GM19023 (cell line): ENCODE results near the gene ANXA8.
"Not testable (repeated sequence)": the region's sequence is repeated elsewhere in the genome, so short reads cannot be mapped to it uniquely, and the experiment has no call there.

Source experiments
- ATAC-seq: cut with Tn5 transposase; IDR thresholded peaks from one replicate; pipeline ENCODE4 v1.9.1; 2021; ENCODE audit warnings: mild to moderate bottlenecking, moderate library complexity; ENCODE audit not compliant: unreplicated experiment

ANXA8 gene, protein sequence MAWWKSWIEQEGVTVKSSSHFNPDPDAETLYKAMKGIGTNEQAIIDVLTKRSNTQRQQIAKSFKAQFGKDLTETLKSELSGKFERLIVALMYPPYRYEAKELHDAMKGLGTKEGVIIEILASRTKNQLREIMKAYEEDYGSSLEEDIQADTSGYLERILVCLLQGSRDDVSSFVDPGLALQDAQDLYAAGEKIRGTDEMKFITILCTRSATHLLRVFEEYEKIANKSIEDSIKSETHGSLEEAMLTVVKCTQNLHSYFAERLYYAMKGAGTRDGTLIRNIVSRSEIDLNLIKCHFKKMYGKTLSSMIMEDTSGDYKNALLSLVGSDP

DNA sequence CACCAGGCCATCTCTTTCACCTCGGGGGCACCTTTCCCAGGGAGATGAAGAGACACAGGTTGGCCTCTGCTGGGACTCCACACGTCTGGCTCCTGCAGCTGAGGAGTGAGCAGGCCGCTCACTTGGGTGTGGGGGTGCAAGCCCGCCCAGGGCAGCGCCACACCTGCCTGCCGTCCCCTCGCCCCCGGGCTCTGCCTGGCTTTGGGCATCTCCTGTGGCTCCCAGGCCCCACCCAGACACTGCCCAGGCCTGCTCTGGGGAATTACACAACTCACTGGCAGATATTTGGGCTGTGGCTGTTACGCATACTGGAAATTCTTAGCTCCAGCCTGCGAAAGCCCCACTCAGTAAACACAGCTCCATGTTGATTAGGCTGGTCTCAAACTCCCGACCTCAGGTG is at the start of gene ANXA8:
TSS of gene ANXA8 (minus strand) at position 193 of the 400 bp plus-strand sequence. CDS start at position 11, 182 bp downstream.
- ATAC-seq = not testable (repeated sequence)

DNA sequence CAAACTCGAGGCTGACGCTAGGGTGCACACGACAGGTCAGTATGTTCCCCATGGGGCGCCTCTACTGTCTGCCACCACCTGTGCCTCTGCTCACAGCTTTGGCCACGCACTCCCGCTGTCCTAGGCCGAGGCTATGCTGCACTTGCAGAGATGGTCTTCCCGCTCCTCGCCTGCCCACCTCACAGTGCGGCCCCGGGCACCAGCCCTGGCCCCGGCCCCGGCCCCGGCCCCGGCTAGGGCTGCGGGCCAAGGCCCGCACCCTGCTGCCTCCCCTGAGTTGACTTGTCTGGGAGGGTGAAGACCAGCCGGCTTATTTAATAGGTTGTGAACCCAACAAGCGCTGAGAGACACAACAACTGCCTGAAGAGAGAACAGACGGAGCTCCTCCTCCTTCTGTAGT is 39.6 kb upstream of the ANXA8 start, which contains the start of gene AGAP9:
TSS of gene AGAP9 (minus strand) at position 164 of the 400 bp plus-strand sequence. CDS start at position 52, 112 bp downstream.
- ATAC-seq = not testable (repeated sequence)

DNA sequence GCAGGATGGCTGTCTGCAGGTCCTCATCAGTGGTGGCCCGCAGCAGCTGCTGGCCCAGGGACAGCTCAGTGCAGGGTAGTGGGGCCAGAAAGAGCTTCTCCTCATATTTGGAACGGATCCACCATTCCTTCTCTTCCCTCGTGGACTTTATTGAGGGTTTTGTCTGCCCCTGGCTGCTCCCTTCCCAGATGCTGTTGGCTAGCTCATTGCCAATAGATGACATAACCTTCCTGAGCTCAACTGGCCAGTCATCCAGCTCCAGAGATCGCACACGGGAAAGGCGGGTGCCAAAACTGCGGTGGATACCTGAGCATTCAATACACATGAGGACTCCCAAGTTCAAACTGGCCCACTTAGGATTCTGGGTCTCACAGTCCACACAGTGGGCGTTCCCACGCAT is 18.4 kb upstream of the ANXA8 start:
- ATAC-seq = not testable (repeated sequence)

DNA sequence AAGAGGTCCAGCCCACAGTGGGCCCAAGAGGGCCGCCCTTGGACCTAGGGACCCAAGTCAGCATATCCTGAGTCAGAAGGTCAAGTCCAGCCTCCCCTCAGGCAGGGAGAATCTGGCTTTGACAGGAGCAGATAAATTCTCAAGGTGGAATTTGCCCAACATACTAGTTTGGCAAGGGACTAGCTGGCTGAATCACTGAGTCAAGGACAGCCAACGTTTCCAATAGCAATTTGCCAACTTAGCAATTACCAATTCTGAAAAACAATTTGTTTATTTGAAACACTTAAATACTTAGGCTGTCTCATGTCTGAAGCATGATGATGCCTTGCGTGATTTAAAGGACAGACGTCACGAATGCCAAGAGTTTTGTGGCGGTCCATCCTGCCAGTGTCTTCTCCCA is 10.3 kb upstream of the ANXA8 start:
- not testable (repeated sequence) for ATAC-seq

DNA sequence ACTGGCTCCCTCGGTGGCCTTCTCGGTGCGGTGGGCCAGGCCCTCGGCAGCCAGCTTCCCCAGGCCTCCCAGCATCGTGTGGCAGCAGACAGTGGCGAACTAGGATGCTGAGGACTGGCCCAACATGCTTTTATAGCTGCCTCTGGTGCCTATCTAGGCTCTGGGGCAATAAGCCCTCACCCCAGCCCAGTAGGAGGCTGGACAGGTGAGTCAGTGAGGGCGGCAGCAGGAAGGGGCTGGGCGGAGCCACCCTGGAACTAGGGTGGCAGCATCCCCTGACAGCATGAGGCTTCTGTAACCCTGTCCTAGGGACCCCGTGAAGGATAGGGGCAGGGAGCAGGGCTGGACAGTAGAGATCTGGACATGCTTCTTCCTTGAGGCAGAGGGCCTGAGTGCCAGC is 7.7 kb upstream of the ANXA8 start, which contains the start of gene FAM25G:
TSS of gene FAM25G (minus strand) at position 101 of the 400 bp plus-strand sequence. CDS start at position 75, 26 bp downstream.
- ATAC-seq = not testable (repeated sequence)

DNA sequence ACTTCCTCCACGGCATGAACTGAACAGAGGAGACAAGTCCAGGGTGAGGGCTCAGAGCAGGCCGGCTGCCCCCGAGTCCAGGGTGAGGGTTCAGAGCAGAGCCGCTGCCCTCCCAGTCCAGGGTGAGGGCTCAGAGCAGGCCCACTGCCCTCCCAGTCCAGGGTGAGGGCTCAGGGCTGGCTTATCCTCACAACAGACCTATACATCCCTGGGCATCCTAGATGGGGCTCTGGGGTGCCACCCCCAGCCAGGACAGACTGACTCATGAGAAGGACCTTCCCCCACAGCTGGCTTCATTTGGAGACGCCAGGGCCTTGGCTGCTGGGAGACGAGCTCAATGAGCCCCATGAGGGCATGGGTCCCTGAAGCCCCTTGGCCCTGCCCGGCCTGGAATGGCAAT is 5.7 kb upstream of the ANXA8 start:
- not testable (repeated sequence) for ATAC-seq

DNA sequence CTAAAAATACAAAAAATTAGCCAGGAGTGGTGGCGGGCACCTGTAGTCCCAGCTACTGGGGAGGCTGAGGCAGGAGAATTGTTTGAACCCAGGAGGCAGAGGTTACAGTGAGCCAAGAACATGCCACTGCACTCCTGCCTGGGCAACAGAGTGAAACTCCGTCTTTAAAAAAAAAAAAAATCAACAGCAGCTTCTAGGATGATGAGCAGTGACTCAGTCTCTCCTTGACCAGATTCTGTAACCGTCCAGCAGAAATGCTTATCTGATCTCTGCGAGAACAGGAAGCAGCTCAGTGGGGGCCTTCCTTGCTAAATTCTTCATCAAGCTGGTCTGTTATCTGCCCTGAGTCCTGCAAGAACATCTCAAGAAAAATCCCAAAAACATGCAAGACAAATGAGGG is 2.0 kb upstream of the ANXA8 start:
- ATAC-seq = not testable (repeated sequence)

DNA sequence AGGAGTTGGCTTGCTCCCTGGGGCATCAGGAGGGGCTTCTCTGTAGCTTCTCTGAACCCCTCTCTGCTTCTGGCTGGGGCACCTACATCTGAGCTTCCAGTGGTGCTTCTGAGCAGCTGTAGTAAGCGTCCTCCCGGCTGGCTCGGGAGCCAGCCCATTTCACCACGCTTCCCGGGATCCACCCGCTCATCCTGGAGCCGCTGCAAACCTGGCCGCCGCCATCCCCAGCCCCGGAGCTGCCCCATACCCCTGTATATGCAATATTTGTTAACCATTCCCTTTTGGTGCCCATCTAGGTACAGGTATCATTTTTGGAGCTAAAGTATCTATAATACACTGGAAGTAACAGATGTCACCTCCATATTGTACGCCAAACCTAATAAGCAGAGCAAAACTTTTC is 871 bp upstream of the ANXA8 start:
- not testable (repeated sequence) for ATAC-seq

DNA sequence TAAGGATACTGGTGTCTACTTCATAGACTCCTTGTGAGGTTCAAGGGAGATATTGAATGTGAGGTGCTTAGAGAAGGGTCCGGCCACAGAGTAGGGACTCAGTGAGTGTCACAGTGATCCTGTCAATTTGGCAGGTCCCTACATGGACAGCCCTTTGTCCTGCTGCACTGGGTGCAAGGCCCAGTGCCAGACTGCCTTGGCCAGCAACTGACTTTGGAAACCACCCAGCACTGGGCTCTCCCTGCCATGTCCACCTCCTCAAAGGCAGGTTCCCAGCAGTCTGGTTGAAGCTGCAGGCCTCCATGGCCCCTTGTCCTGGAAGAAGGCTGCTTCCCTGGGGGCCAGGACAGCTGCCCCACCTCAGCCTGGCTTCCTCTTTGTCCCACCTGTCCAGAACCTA is 1.5 kb downstream of the ANXA8 start:
- ATAC-seq = not testable (repeated sequence)

DNA sequence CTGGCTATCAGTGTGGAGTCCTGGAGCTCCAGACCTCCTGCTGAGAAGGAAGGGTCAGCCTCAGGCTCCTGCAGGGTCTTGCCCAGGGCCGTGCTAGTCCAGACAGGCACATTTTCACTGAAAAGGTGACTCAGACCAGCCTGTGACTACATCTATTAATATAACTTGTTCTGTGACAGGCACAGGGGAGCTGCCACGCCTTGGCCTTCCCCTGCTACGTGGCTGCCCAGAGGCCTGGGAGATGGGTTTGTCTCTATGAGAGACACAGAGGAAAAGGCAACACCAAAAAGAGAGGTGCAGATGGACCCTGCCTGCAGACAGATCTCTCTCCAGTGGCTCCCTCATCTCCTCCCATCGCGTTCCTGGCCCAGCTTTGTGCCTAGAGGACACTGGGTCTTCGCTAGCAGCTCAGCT is 2.1 kb downstream of the ANXA8 start:
- not testable (repeated sequence) for ATAC-seq

DNA sequence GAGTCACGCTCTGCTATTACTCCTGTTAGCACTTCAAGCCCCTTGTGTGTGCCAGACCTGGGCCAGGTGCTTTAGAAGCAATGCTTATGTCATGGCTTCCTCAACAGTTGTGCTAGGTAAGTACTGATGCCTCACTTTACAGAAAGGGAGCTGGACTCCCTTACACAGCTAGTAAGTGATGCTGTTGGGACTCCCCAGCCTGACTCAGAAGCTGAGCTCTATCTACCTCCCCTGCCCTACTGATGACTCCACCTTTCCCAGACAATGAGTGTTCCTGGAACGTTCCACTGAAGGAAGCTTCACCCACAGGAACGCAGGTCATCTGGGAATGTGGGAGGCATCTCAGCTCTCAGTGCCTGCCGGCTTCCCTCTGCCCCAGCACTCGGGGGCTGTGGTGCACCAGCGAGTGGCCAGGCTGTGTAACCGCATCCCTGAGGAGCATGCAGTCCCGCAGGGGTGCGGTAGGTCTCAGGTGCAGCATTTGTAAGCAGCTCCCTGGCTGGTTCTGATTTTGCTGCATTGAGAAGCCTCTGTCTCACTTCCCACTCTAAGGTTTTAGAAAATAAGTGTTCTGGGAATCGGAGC is 2.6 kb downstream of the ANXA8 start:
- not testable (repeated sequence) for ATAC-seq

DNA sequence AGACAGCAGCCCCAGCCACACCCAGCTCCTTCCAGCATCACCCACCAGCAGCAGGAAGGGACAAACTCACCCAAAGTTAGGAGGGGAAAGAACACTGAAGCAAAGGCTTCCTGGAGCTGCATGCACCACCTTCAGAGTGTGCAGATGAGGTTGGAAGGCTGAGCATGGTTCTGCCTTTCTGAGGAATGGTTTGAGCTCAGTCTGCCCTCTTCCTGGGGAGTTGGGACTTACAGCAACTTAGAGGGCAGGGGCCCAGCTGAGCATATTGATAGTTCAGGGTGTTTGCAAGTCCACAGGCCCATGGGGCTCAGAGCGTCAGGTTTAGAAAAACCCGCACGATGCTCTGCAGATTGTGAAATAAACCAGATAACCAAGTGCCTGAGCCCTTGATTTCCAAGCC is 3.8 kb downstream of the ANXA8 start:
- ATAC-seq = not testable (repeated sequence)

DNA sequence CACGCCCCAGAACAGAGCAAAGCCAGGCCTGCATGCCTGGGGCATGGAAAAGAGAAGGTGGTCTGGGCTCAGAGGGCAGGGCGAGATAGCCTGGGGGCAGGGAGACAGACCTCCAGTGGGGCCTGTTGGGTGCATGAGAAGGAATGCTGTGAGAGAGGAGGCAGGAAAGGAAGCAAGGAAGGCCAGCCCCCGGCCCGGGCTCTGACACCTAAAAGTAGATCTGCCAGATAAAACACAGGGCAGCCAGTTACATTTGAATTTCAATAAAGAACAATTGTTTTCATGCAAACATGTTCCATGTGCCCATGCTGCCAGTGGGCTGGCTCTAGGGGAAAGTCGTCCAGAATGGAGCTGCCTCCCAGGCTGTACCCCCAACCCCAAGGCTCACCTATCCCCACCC is 5.8 kb downstream of the ANXA8 start:
- ATAC-seq = not testable (repeated sequence)

DNA sequence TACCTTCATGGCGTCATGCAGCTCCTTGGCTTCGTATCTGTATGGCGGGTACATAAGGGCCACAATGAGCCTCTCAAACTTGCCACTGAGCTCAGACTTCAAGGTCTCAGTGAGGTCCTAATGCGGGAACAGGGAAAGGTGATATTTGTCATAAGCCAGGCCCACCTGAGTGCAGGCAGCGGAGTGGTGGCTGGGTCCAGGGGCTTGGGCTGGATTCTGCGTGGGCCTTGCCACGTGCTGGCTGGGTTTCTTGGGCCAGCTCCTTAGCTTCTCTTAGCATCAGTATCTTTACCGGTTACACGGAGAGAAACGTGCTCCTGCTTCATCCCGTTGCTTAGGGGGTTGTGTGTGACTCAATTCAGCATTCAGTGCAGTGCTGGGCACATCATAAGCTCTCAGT is 6.8 kb downstream of the ANXA8 start:
- ATAC-seq = not testable (repeated sequence)

DNA sequence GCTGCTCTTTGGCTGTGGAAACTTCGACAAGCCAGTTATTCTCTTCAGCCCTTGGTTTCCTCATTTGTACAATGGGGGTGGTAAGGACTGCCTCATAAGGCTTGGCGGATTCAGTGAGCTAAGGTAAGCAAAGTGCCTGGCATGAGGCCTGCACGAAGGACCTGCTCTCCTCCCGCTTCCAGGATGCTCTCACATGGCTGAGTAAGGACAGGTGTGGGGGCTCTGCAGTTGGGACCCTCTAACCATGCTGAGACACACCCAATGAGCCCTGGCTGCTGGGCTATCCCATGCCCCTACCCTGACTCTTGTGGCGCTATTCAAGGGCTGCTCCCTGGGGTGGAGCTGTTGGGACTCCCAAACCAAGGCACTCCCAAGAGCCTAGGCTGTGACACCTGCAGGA is 8.8 kb downstream of the ANXA8 start:
- not testable (repeated sequence) for ATAC-seq

DNA sequence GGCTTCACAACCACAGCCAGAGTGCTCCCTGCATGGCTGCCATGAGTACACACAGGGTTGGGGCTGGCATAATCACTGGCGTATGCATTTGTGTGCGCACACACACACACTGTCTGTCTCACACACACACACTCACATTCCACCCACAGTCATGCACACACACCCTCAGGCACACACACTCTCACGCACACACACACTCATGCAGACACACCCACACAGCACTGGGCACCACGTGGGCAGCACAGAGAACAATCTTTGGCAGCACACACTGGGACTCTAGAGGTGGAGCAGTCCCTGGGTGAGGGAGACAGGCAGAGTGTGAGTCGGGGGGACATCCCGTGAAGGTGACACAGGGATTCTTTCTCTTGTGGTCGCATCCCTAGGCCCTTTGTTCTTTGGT is 10.4 kb downstream of the ANXA8 start:
- not testable (repeated sequence) for ATAC-seq

DNA sequence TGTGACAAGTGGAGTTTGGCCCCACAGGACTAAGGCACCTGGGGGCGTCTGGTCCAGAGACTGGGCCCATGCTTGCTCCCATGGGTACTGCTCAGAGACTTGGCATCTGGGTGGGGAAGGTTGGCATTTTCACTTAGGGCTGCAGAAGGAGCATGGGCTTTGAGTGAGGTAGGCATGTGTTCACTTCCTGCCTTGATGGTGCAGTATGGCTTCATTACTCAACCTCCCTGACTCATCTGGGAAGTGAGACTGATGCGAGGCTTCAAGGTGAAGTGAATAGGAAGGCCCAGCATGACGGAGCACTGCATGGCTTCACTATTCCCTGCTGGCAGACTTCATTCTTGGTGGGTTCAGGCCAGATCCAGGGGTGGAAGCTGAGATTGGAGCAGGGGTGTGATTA is 11.3 kb downstream of the ANXA8 start:
- not testable (repeated sequence) for ATAC-seq

DNA sequence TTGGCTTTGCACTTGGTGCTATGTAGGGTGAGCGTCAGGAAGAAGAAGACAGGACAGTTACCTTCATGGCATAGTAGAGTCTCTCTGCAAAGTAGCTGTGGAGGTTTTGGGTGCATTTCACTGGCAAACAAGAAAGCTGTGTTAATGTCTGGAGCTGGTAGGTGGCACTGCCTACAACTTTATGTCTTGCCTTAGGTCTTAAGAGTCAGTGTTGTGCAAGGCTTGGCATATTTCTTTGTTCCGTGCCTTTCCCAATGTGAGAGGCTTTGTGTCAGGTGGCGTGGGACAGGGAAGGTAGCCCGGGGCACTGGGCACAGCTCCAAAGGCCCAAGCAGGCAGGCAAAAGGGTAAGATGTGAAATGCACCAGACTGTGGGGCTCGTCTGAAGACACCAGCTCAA is 11.8 kb downstream of the ANXA8 start:
- ATAC-seq = not testable (repeated sequence)

DNA sequence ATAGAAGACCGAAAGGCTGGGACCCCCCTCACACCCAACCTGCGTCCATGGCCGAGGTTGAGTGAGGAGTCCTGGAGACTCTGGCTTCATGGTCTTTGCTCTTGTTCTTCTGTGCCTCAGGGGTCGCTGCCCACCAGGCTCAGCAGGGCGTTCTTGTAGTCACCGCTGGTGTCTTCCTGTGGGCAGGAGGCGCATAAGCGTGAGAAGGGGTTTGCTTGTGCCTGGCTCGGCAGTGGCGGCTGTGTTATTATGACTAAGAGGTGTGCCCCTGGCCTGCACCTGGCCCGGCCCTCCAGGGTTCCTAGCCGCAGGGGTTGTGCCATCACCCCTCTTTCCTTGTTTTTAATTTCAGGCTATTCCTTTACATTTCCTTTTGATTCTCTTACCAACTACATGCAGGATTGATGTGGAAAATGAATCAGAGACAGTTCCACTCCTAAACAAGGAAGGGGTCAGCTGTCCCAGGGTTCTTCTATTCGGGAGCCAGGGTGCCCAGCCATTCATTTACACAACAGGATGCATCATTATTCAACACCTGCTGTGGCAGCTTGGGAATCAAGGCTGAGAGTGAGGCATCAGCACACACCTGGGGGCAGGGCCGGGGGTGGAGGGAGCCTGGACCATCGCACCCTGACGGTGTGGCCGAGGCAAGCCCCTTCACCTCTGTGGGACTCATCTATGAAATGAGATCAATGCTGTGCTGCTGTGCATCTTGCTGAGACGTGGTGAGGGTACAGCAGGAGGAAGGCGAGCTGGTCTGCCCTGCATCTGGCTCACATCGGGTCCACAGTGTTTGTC is 15.0 kb downstream of the ANXA8 start:
- ATAC-seq = not testable (repeated sequence)

DNA sequence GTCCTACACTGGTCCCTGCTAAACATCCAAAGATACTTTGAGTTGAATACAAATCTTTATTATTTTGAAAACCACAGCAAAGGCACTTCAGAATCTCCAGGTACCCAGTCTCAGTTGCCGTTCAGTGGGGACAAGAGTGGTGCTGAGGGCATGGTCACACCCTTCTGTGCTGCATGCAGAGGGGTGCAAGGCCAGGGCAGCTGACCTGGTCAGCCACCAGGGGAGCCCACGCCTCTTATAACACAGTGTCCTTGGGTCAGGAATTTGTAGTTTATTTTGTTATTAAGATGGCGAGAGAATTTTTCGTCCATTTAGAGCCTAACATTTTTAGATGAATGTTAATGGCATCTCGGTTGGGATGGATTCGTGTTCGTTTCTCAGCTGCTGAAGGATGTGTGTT is 16.0 kb downstream of the ANXA8 start:
- not testable (repeated sequence) for ATAC-seq

DNA sequence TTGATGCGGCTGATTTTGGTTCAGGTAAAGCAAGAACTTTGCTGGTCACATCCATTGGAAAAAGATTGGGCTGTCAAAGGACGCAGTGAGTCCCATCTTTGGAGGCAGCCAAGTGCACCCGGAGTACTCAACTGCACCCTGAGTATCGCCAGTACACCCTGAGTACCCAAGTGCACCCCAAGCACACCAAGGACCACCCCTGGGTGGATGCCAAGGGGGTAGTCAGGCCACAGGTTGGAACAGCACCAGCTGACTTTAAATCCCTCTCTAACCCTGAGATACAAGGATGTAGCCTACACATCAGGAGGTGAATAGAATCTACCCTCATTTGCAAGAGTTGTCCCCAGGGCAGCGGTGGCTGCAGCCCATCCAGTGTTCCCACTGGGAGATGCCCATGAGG is 16.5 kb downstream of the ANXA8 start:
- ATAC-seq = not testable (repeated sequence)
